AG04450 (cell line): ENCODE results near the gene MPZL2. TPM values are rescaled to one million over a fixed set of nuclear protein-coding genes. Genes with fewer than 3 reads are reported as not detected.

ENCODE experiments used
- CTCF ChIA-PET: fragments of 300-600, 350-600 bp; formaldehyde crosslinking; extraction: SDS; loops from one replicate; lab custom pipeline; 2022; ENCODE audit warnings: antibody characterized with exemption, inconsistent platforms; lab: Charles Lee
- POLR2A ChIA-PET: fragments of 350-600 bp; formaldehyde crosslinking; extraction: SDS; loops from one replicate; lab custom pipeline; 2021; ENCODE audit warnings: antibody characterized with exemption, inconsistent platforms; lab: Yijun Ruan, JAX
- DNase-seq: peaks from one replicate; pipeline ENCODE4 v3.0.0-alpha.2; 2011; ENCODE audit warnings: low read depth, low spot score
- H3K27ac ChIP-seq: one replicate; pipeline ENCODE4 v1.5.1; 2012; ENCODE audit warnings: low read depth, low read length, control low read depth
- H3K27me3 ChIP-seq: one replicate; pipeline ENCODE4 v1.6.0; 2012; ENCODE audit warnings: low read length; ENCODE audit not compliant: control insufficient read depth, insufficient read depth
- H3K4me3 ChIP-seq: 2 replicates; pipeline ENCODE4 v1.5.1; 2011; ENCODE audit warnings: mild to moderate bottlenecking, low read depth, low read length, control low read depth
- H3K9me3 ChIP-seq: 2 replicates; pipeline ENCODE4 v1.5.1; 2012; ENCODE audit warnings: low read length; ENCODE audit not compliant: control insufficient read depth, insufficient read depth
- CTCF ChIP-seq: IDR thresholded peaks from 2 replicates; pipeline ENCODE4 v1.5.1; 2011; ENCODE audit warnings: low read depth, low read length, control low read depth, inconsistent platforms
- polyA plus RNA-seq: library from polyadenylated mRNA; depleted of rRNA; stranded (reverse); fragments of >200 nt; gene quantifications from 2 replicates; pipeline ENCODE4 v1.2.3, GENCODE V29; 2011

The MPZL2 gene
- polyA plus RNA-seq, 1 experiment: not detected

- peaks cover 10% of the 10 kb centered on the region for H3K27me3 ChIP-seq
- H3K27ac ChIP-seq: no peak overlapping the region
- H3K9me3 ChIP-seq: no peaks in the 10 kb centered on the region
- ChIA-PET POLR2A (no interaction called here), CTCF (no interaction called here)
- H3K4me3 ChIP-seq: no peak overlapping the region
- DNase-seq: no peak
- no peak for TF ChIP-seq CTCF
Observed at GRCh38 chr11:118219732-118220131, 44.4 kb downstream of the MPZL2 start.

GRCh38 chr11:118219244-118219643 is 44.9 kb downstream of the MPZL2 start:
- no peak overlapping the region for H3K4me3 ChIP-seq
- H3K9me3 ChIP-seq: no peaks in the 10 kb centered on the region
- no peak for DNase-seq
- POLR2A ChIA-PET: no interaction called here
- H3K27ac ChIP-seq: no peak overlapping the region
- no peak for TF ChIP-seq CTCF
- peaks cover 8% of the 10 kb centered on the region for H3K27me3 ChIP-seq
- CTCF ChIA-PET: no interaction called here

GRCh38 chr11:118217575-118217974 is 46.5 kb downstream of the MPZL2 start:
- ChIA-PET POLR2A (no interaction called here), CTCF (interaction anchor here (2.2 kb wide), 1 partner anchor 19 kb away, joined by 7 read pairs; no protein-coding TSS in a partner anchor)
- no peaks in the 10 kb centered on the region for H3K9me3 ChIP-seq
- no peak for DNase-seq
- peaks cover 8% of the 10 kb centered on the region for H3K27me3 ChIP-seq
- H3K4me3 ChIP-seq: no peak overlapping the region
- no peak overlapping the region for H3K27ac ChIP-seq
- TF ChIP-seq CTCF: no peak

GRCh38 chr11:118216621-118217481 is 47.2 kb downstream of the MPZL2 start:
- ChIA-PET POLR2A (no interaction called here), CTCF (interaction anchor here (2.2 kb wide), 1 partner anchor 19 kb away, joined by 7 read pairs; no protein-coding TSS in a partner anchor)
- no peak for DNase-seq
- Histone ChIP-seq H3K9me3 (no peaks in the 10 kb centered on the region), H3K27ac (no peak overlapping the region), H3K27me3 (peaks cover 8% of the 10 kb centered on the region), H3K4me3 (no peak overlapping the region)
- TF ChIP-seq CTCF: no peak

GRCh38 chr11:118215765-118216164 is 48.3 kb downstream of the MPZL2 start:
- Histone ChIP-seq H3K27me3 (peaks cover 5% of the 10 kb centered on the region), H3K27ac (no peak overlapping the region), H3K4me3 (no peak overlapping the region), H3K9me3 (no peaks in the 10 kb centered on the region)
- CTCF ChIA-PET: interaction anchor here (2.2 kb wide), 1 partner anchor 17 kb away, joined by 7 read pairs; no protein-coding TSS in a partner anchor
- no peak for DNase-seq
- POLR2A ChIA-PET: no interaction called here
- no peak for TF ChIP-seq CTCF
